K562 (cell line): ENCODE data around the gene KLF13. TPM values are rescaled to one million over a fixed set of nuclear protein-coding genes. Genes with fewer than 3 reads are reported as not detected.

Experiments
- ATAC-seq: fragments of 200-7000 bp; cut with Tn5 transposase; 3 replicates; pipeline ENCODE4 v1.9.1; 2020; ENCODE audit warnings: moderate library complexity
- BruUV-seq: library from RNA; stranded (reverse); fragments of 400-500 nt; replicated peaks from 2 replicates; lab custom pipeline; 2021; lab: Mats Ljungman, UMichigan
- CTCF ChIA-PET: fragments of 300-600 bp; formaldehyde crosslinking; extraction: SDS; loops from one replicate; lab custom pipeline; 2021; ENCODE audit warnings: low intra/inter-chr PET ratio; lab: Yijun Ruan, JAX
- POLR2A ChIA-PET: fragments of 300-600, 350-650 bp; sonication (Branson Sonifier 250); formaldehyde crosslinking; extraction: SDS; loops from one replicate; lab custom pipeline; 2021; ENCODE audit warnings: antibody characterized with exemption, inconsistent platforms; lab: Yijun Ruan, JAX
- DNase-seq, 4 experiments: peaks; one replicate each; pipeline versions ENCODE4 v3.0.0 to v3.0.0-alpha.2; 2011 to 2018; ENCODE audit warnings: low spot score in 3 of 4, mixed read lengths in 3 of 4; ENCODE audit errors: extremely low read depth in 1 of 4
- FAIRE-seq: peaks from 2 replicates; lab custom pipeline; 2011; peaks lifted over from hg19 to GRCh38; lab: Jason Lieb, UNC
- H2AFZ ChIP-seq: 2 replicates; pipeline ENCODE4 v1.6.0; 2011; ENCODE audit warnings: low read depth, low read length, control low read depth, inconsistent platforms
- H3K27ac ChIP-seq: fragments of 200-600 bp; 3 replicates; pipeline ENCODE4 v1.8.0; 2011; ENCODE audit warnings: low read depth, mild to moderate bottlenecking, control low read depth, inconsistent platforms, low read length, moderate library complexity, mixed read lengths; ENCODE audit errors: extremely low read depth
- H3K27me3 ChIP-seq, 2 experiments: fragments of 300-600 bp in 1 of 2; 2 replicates in 1 of 2; 3 replicates in 1 of 2; pipeline versions ENCODE4 v1.6.0 to v1.8.0; 2011; ENCODE audit warnings: inconsistent platforms in 2 of 2, low read length in 2 of 2, mild to moderate bottlenecking in 1 of 2, mixed read lengths in 1 of 2, moderate library complexity in 1 of 2; ENCODE audit not compliant: control insufficient read depth in 2 of 2, insufficient read depth in 2 of 2
- H3K36me3 ChIP-seq: fragments of 300-600 bp; 3 replicates; pipeline ENCODE4 v1.8.0; 2011; ENCODE audit warnings: mild to moderate bottlenecking, low read length, inconsistent platforms; ENCODE audit not compliant: control insufficient read depth, insufficient read depth
- H3K4me1 ChIP-seq, 2 experiments: fragments of 200-600 bp in 1 of 2; replicated peaks in 1 of 2; 2 replicates in 1 of 2; 3 replicates in 1 of 2; pipeline versions ENCODE4 v1.5.1 to v1.8.0; 2011; ENCODE audit warnings: inconsistent platforms in 2 of 2, low read length in 2 of 2, mild to moderate bottlenecking in 1 of 2, mixed read lengths in 1 of 2, moderate library complexity in 1 of 2; ENCODE audit not compliant: control insufficient read depth in 2 of 2, insufficient read depth in 2 of 2
- H3K4me2 ChIP-seq: 2 replicates; pipeline ENCODE4 v1.6.1; 2011; ENCODE audit warnings: low read length, control low read depth, inconsistent platforms, mixed read lengths; ENCODE audit not compliant: insufficient read depth
- H3K4me3 ChIP-seq: fragments of 200-600 bp; sonication (generic), shearing (Covaris generic); 2 replicates; pipeline ENCODE4 v1.5.1; 2016; ENCODE audit warnings: control low read depth, inconsistent platforms
- H3K79me2 ChIP-seq: fragments of 200-600 bp; 3 replicates; pipeline ENCODE4 v1.8.0; 2011; ENCODE audit warnings: low read length, inconsistent platforms; ENCODE audit not compliant: control insufficient read depth, insufficient read depth
- H3K9ac ChIP-seq, 2 experiments: 2 replicates each; pipeline versions ENCODE4 v1.6.0 to v1.6.1; 2011; ENCODE audit warnings: low read depth in 2 of 2, low read length in 2 of 2, control low read depth in 1 of 2, inconsistent platforms in 1 of 2, mild to moderate bottlenecking in 1 of 2, mixed read lengths in 1 of 2; ENCODE audit not compliant: insufficient read depth in 1 of 2
- H3K9me1 ChIP-seq: one replicate; pipeline ENCODE4 v1.6.0; 2011; ENCODE audit warnings: inconsistent platforms, mild to moderate bottlenecking, low read length, moderate library complexity; ENCODE audit not compliant: control insufficient read depth, insufficient read depth
- H3K9me3 ChIP-seq: replicated peaks from 2 replicates; pipeline ENCODE4 v1.5.1; 2011; ENCODE audit warnings: low read depth, low read length, inconsistent platforms; ENCODE audit not compliant: control insufficient read depth, insufficient read depth
- H4K20me1 ChIP-seq: replicated peaks from 2 replicates; pipeline ENCODE4 v1.6.1; 2011; ENCODE audit warnings: low read length, inconsistent platforms, mixed read lengths; ENCODE audit not compliant: control insufficient read depth, insufficient read depth
- FUS ChIP-seq: fragments of 200-400 bp; formaldehyde crosslinking; optimal IDR thresholded peaks from 2 replicates; pipeline ENCODE3; 2017; ENCODE audit warnings: low read depth, low read length
- MXD1 ChIP-seq: fragments of 250-450 bp; sonication (Bioruptor Pico); IDR thresholded peaks from 2 replicates; pipeline ENCODE4 v1.8.0; 2021; ENCODE audit warnings: borderline replicate concordance, mild to moderate bottlenecking, moderate library complexity; ENCODE audit not compliant: poor library complexity, severe bottlenecking
- NCOA4 ChIP-seq: fragments of 450-650 bp; IDR thresholded peaks from 2 replicates; pipeline ENCODE4 v1.6.1; 2018; ENCODE audit warnings: mild to moderate bottlenecking; ENCODE audit not compliant: partially characterized antibody
- RHOXF2B ChIP-seq: fragments of 250-450 bp; sonication (Bioruptor Pico); conservative IDR thresholded peaks from 2 replicates; pipeline ENCODE4 v1.5.1; 2021
- SMAD1 ChIP-seq: fragments of 150-350 bp; IDR thresholded peaks from 2 replicates; pipeline ENCODE4 v1.6.1; 2014; ENCODE audit warnings: low read length, low read depth; ENCODE audit not compliant: partially characterized antibody
- SMAD2 ChIP-seq: fragments of 150-350 bp; IDR thresholded peaks from 2 replicates; pipeline ENCODE4 v1.6.1; 2014; ENCODE audit warnings: low read depth, mild to moderate bottlenecking, low read length
- ZC3H11A ChIP-seq: IDR thresholded peaks from 2 replicates; pipeline ENCODE4 v1.6.1; 2012; ENCODE audit warnings: low read depth, low read length, improper control_type of control experiment
- ZNF134 ChIP-seq: fragments of 250-450 bp; sonication (Bioruptor Pico); conservative IDR thresholded peaks from 2 replicates; pipeline ENCODE4 v1.4.0; 2020
- WGBS: fragments of 100-300 bp; shearing (Covaris generic); methylation state at CpG from one replicate; pipeline ENCODE4 v1.1.6; 2016; ENCODE audit warnings: low coverage, mixed read lengths; ENCODE audit not compliant: insufficient coverage; ENCODE audit errors: missing lambda C conversion rate; 5-methylcytosine and 5-hydroxymethylcytosine counted together
- in situ Hi-C: fragments of 300-500 bp; cut with MboI; formaldehyde crosslinking; loops from 4 replicates; pipeline ENCODE4 v1.15.0; 2018; ENCODE audit warnings: inconsistent platforms, mixed read lengths
- intact Hi-C: fragments of 100-400 bp; cut with micrococcal nuclease; formaldehyde crosslinking; loops from 2 replicates; pipeline ENCODE4 v1.14.2; 2022
- polyA plus RNA-seq, 8 experiments: library from polyadenylated mRNA; depleted of rRNA in 4 of 8; stranded (reverse) in 5 of 8; unstranded in 3 of 8; fragments of >200 nt; fragmentation: Nextera tagmentation in 2 of 8; fragmentation: Illumina TruSeq in 1 of 8; extraction: Ambion mirVana in 2 of 8; extraction: Trizol in 1 of 8; gene quantifications; 2 replicates each; pipeline versions ENCODE4 v1.2.1 to v1.2.3, GENCODE V29; 2011 to 2014; ENCODE audit warnings: inconsistent platforms in 1 of 8, missing spikeins in 1 of 8
- total RNA-seq, 7 experiments: library from RNA; depleted of rRNA in 6 of 7; stranded (reverse); fragments of >200 nt in 6 of 7; fragmentation: Illumina TruSeq in 2 of 7; extraction: Trizol in 2 of 7; gene quantifications; 2 replicates each; pipeline versions ENCODE4 v1.2.1 to v1.2.3, GENCODE V29; 2011 to 2021; ENCODE audit warnings: low replicate concordance in 1 of 7

The KLF13 gene
- total and polyA plus RNA-seq, 9 of the 15 experiments (the other 6 are each of a cell fraction or from before 2014, with no cell fraction given) = 1.8 to 10.5 (median 4.8) TPM

- no peak for TF ChIP-seq FUS
- no peak for TF ChIP-seq SMAD2
- no peak for TF ChIP-seq ZNF134
- no peak for TF ChIP-seq MXD1 (CRISPR knock-in tag)
- no peak for TF ChIP-seq ZC3H11A
- no peak for TF ChIP-seq RHOXF2B (CRISPR knock-in tag)
- no peak for TF ChIP-seq SMAD1
- no peak for TF ChIP-seq NCOA4
- Histone ChIP-seq H3K9ac (peak overlapping the region in 1 of 2 experiments; percentile 33; a peak in 2 of 4 replicates), H3K9me3 (no peaks in the 10 kb centered on the region), H3K36me3 (no peaks in the 10 kb centered on the region), H3K4me2 (no peak overlapping the region), H3K4me3 (no peak overlapping the region), H3K27ac (no peak overlapping the region), H4K20me1 (peaks cover 36% of the 10 kb centered on the region), H3K27me3 (no peaks in the 10 kb centered on the region), H3K4me1 (peaks cover 7 to 40% of the 10 kb centered on the region in 2 experiments; a peak in 4 of 5 replicates), H3K79me2 (peaks cover 7% of the 10 kb centered on the region; the same call in 2 of the 3 replicates), H3K9me1 (peaks cover 2% of the 10 kb centered on the region), H2AFZ (no peak overlapping the region)
- 48% methylated on average over 10 of the region's 10 CpGs for WGBS
- DNase-seq (no peak), ATAC-seq (no peak), FAIRE-seq (no peak)
- intact Hi-C loops = no loop called here
- in situ Hi-C loops = no loop called here
- ChIA-PET POLR2A (no interaction called here), CTCF (no interaction called here)
- BruUV-seq = no TSS peak
Observed at GRCh38 chr15:31330111-31330785, 3.6 kb downstream of the KLF13 start.
